DND-41 (cell line): ENCODE data around the gene DSCAML1.

Experiments
- CTCF ChIP-seq: IDR thresholded peaks from 2 replicates; pipeline ENCODE4 v1.5.1; 2012; ENCODE audit warnings: borderline replicate concordance, low read length, moderate library complexity, mild to moderate bottlenecking; ENCODE audit not compliant: poor library complexity, severe bottlenecking; ENCODE audit errors: extremely low read depth
- EZH2 ChIP-seq: IDR thresholded peaks from 3 replicates; pipeline ENCODE4 v1.6.1; 2012; ENCODE audit warnings: borderline replicate concordance, low read depth, mild to moderate bottlenecking, moderate library complexity, low read length, inconsistent platforms; ENCODE audit not compliant: severe bottlenecking

- no peak for TF ChIP-seq CTCF
- TF ChIP-seq EZH2: no peak
These were observed 6.9 kb upstream of the DSCAML1 start for GRCh38 chr11:117803896-117804295.
